Measurements from ENCODE around the gene IER2. TPM values are rescaled to one million over a fixed set of nuclear protein-coding genes. Genes with fewer than 3 reads are reported as not detected.

IER2 gene
- total and polyA plus RNA-seq, 9 of the 15 experiments (the other 6 are each of a cell fraction or from before 2014, with no cell fraction given) = 4.5 to 205 (median 23.7) TPM

DNA sequence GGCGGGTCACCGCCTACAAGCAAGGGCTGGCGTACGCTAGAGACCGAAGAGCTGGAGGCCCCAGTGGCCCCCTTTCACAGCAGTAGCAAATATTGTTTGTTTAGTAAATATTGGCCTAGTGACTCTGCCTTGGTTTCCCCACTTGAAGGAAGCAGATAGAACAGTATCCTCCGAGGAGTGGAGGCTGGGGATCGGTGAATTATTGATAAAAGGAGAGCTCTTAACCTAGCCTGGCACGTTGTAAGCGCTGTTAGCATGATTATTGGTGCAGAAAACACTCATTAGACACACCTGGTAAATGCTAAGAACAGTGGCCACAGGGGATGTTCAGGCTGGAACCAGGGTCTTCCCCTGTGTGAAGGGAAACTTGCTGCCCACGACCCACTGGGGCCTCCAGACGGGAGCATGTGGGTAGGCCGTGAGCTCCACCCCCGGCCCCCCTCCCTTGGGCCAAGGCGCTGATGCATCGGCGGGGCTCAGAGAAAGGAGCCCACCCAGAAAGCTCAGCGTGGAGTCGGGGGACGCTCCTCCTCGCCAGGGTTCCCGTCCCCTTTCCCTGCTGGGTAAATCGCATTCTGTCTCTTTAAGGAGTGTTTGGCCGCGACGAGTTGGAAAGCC, 2.3 kb downstream of the IER2 start:
- WGBS (ENCODE audit: insufficient coverage, low coverage, missing lambda C conversion rate) = under 1% methylated on average over 25 of the region's 25 CpGs
- ChIA-PET CTCF (ENCODE audit: low intra/inter-chr PET ratio) (no interaction called here), POLR2A (interaction anchor here (0.5 to 2.3 kb wide), 40 partner anchors 9 to 1775 kb away, joined by 3 to 45 read pairs (median 4); partner anchors contain the start of genes GET3, NACC1 and TRMT1)
- FAIRE-seq (peak; percentile 95), ATAC-seq (peak; percentile 1; the same call in 2 of the 3 replicates), DNase-seq (ENCODE audit: extremely low read depth in 1 of 4, low spot score in 3 of 4) (no peak)
- Histone ChIP-seq H2AFZ (ENCODE audit: low read depth, low read length) (peak overlapping the region; percentile 51; the same call in 1 of the 2 replicates), H3K9me1 (ENCODE audit: control insufficient read depth, insufficient read depth, low read length) (no peaks in the 10 kb centered on the region), H3K27me3 (ENCODE audit: control insufficient read depth in 2 of 2, insufficient read depth in 2 of 2, low read length in 2 of 2) (no peaks in the 10 kb centered on the region), H3K79me2 (ENCODE audit: control insufficient read depth, insufficient read depth, low read length) (peaks cover 65% of the 10 kb centered on the region), H4K20me1 (replicated peaks; ENCODE audit: control insufficient read depth, insufficient read depth, low read length) (peaks cover 23% of the 10 kb centered on the region), H3K9ac (ENCODE audit: insufficient read depth in 1 of 2, low read depth in 2 of 2, low read length in 2 of 2) (peak overlapping the region; percentile 96 to 97), H3K27ac (ENCODE audit: extremely low read depth, low read depth, low read length) (peak overlapping the region; percentile 95), H3K9me3 (replicated peaks; ENCODE audit: control insufficient read depth, insufficient read depth, low read depth, low read length) (no peaks in the 10 kb centered on the region), H3K4me3 (peak overlapping the region; percentile 98), H3K36me3 (ENCODE audit: control insufficient read depth, insufficient read depth, low read length) (peaks cover 14% of the 10 kb centered on the region; the same call in 1 of the 3 replicates), H3K4me1 (replicated peaks in 1 of 2; ENCODE audit: control insufficient read depth in 2 of 2, insufficient read depth in 2 of 2, low read length in 2 of 2) (peaks cover 12 to 65% of the 10 kb centered on the region in 2 experiments), H3K4me2 (ENCODE audit: insufficient read depth, low read length) (peak overlapping the region; percentile 93)
- TSS peak; percentile 87 for BruUV-seq (replicated peaks)
- in situ Hi-C loops (cut with MboI) = no loop called here
- intact Hi-C loops (cut with micrococcal nuclease) = loop anchor here (5.0 kb wide), 1 partner anchor 40 kb away; no protein-coding TSS in a partner anchor
- TF ChIP-seq WHSC1 (IDR thresholded peaks at IDR 0.05; ENCODE audit: low read length) = no peak
- TF ChIP-seq TFAP4 (CRISPR knock-in tag; IDR thresholded peaks at IDR 0.05; ENCODE audit: borderline replicate concordance) = no peak
- TF ChIP-seq SUPT5H (IDR thresholded peaks at IDR 0.05) = no peak
- TF ChIP-seq SREBF2 (CRISPR knock-in tag; IDR thresholded peaks at IDR 0.05) = no peak
- no peak for TF ChIP-seq ZNF253 (CRISPR knock-in tag; conservative IDR thresholded peaks at IDR 0.05)
- TF ChIP-seq ZFP1 (CRISPR knock-in tag; IDR thresholded peaks at IDR 0.05) = no peak
- peak; percentile 17; the same call in 1 of the 2 replicates for TF ChIP-seq ZSCAN29 (IDR thresholded peaks at IDR 0.05)
- TF ChIP-seq THRB (CRISPR knock-in tag; conservative IDR thresholded peaks at IDR 0.05) = no peak
- TF ChIP-seq GTF2E2 (tag; IDR thresholded peaks at IDR 0.05) = peak; percentile 16
- 0 out of 2 replicates have a peak, but pooled peaks have one; percentile 10 for TF ChIP-seq TGIF2 (CRISPR knock-in tag; IDR thresholded peaks at IDR 0.05)
- TF ChIP-seq HMGN3 (IDR thresholded peaks at IDR 0.05; ENCODE audit: borderline replicate concordance, extremely low read depth, insufficient read length, low read depth, low read length) = peak; percentile 32
- no peak for TF ChIP-seq ZNF766 (CRISPR knock-in tag; conservative IDR thresholded peaks at IDR 0.05)
- TF ChIP-seq CEBPG (CRISPR knock-in tag; IDR thresholded peaks at IDR 0.05) = 0 out of 2 replicates have a peak, but pooled peaks have one; percentile 19
- TF ChIP-seq CEBPG (tag; conservative IDR thresholded peaks at IDR 0.05 in 1 of 2, IDR thresholded peaks at IDR 0.05 in 1 of 2) = no peak
- peak; percentile 85 for TF ChIP-seq CHD1 (IDR thresholded peaks at IDR 0.05; ENCODE audit: low read length)
- TF ChIP-seq BRD4 (IDR thresholded peaks at IDR 0.05) = peak; percentile 78; the same call in 1 of the 2 replicates
- TF ChIP-seq HMG20A (CRISPR knock-in tag; conservative IDR thresholded peaks at IDR 0.05) = no peak
- TF ChIP-seq ZFX (CRISPR knock-in tag; IDR thresholded peaks at IDR 0.05) = peak; percentile 83
- TF ChIP-seq NFATC3 (IDR thresholded peaks at IDR 0.05) = no peak
- no peak for TF ChIP-seq ZNF133 (CRISPR knock-in tag; IDR thresholded peaks at IDR 0.05)
